ENCODE results near the gene FOXO1.
A peak's percentile ranks its signal among the peaks of the same experiment; 100 is the strongest.

The FOXO1 gene

GRCh38 chr13:40580566-40581276, 85.7 kb downstream of the FOXO1 start:
- Histone ChIP-seq H4K8ac (ENCODE audit: low read depth, low read length) (no peak overlapping the region), H2AK5ac (ENCODE audit: low read length) (no peak overlapping the region), H3K27me3 (ENCODE audit: insufficient read depth, low read length) (no peaks in the 10 kb centered on the region), H3K14ac (ENCODE audit: low read length) (no peak overlapping the region), H4K12ac (ENCODE audit: low read depth, low read length) (no peak overlapping the region), H2BK5ac (ENCODE audit: low read depth, low read length, poor library complexity) (no peak overlapping the region), H2BK12ac (ENCODE audit: low read length) (no peak overlapping the region), H3K4me2 (ENCODE audit: low read length) (no peak overlapping the region), H3K9me3 (ENCODE audit: insufficient read depth, low read depth, low read length) (no peaks in the 10 kb centered on the region), H3K79me1 (ENCODE audit: low read length) (peaks cover 4% of the 10 kb centered on the region), H3K4me3 (ENCODE audit: low read depth, low read length) (no peak overlapping the region), H3K36me3 (ENCODE audit: control insufficient read depth in 1 of 2, insufficient read depth in 2 of 2, low read length in 2 of 2) (peaks cover 0 to 1% of the 10 kb centered on the region in 2 experiments), H3K79me2 (ENCODE audit: control insufficient read depth, insufficient read depth, low read length, poor library complexity) (peaks cover 7% of the 10 kb centered on the region), H3K4me1 (ENCODE audit: control insufficient read depth in 1 of 2, insufficient read depth in 2 of 2, low read length in 2 of 2) (peaks cover 6 to 12% of the 10 kb centered on the region in 2 experiments), H3K9ac (ENCODE audit: low read length) (no peak overlapping the region), H2BK120ac (ENCODE audit: insufficient read depth, low read length, poor library complexity) (no peak overlapping the region), H3K18ac (ENCODE audit: low read length) (no peak overlapping the region), H3K23ac (ENCODE audit: low read length) (no peak overlapping the region), H2AFZ (ENCODE audit: insufficient read depth, low read length, poor library complexity) (no peak overlapping the region), H4K91ac (ENCODE audit: low read depth, low read length) (no peak overlapping the region), H3K4ac (ENCODE audit: low read depth, low read length) (peak overlapping the region; percentile 76), H3K27ac (ENCODE audit: low read depth, low read length) (no peak overlapping the region)
- WGBS (ENCODE audit: extremely low coverage, insufficient coverage, insufficient read length): no CpG with 5 or more reads among the region's 7 CpGs
- no peak for DNase-seq

GRCh38 chr13:40579535-40579934, 86.9 kb downstream of the FOXO1 start:
- no peak overlapping the region for H3K18ac ChIP-seq (ENCODE audit: low read length)
- no CpG with 5 or more reads among the region's 2 CpGs for WGBS (ENCODE audit: extremely low coverage, insufficient coverage, insufficient read length)
- H2BK120ac ChIP-seq (ENCODE audit: insufficient read depth, low read length, poor library complexity): no peak overlapping the region
- no peak overlapping the region for H3K14ac ChIP-seq (ENCODE audit: low read length)
- no peak overlapping the region for H3K27ac ChIP-seq (ENCODE audit: low read depth, low read length)
- no peak overlapping the region for H4K91ac ChIP-seq (ENCODE audit: low read depth, low read length)
- H3K79me1 ChIP-seq (ENCODE audit: low read length): no peaks in the 10 kb centered on the region
- H3K23ac ChIP-seq (ENCODE audit: low read length): no peak overlapping the region
- H4K12ac ChIP-seq (ENCODE audit: low read depth, low read length): no peak overlapping the region
- no peaks in the 10 kb centered on the region for H3K9me3 ChIP-seq (ENCODE audit: insufficient read depth, low read depth, low read length)
- H3K9ac ChIP-seq (ENCODE audit: low read length): no peak overlapping the region
- no peak overlapping the region for H3K4me3 ChIP-seq (ENCODE audit: low read depth, low read length)
- H2BK12ac ChIP-seq (ENCODE audit: low read length): no peak overlapping the region
- H4K8ac ChIP-seq (ENCODE audit: low read depth, low read length): no peak overlapping the region
- H3K27me3 ChIP-seq (ENCODE audit: insufficient read depth, low read length): no peaks in the 10 kb centered on the region
- H3K4me2 ChIP-seq (ENCODE audit: low read length): no peak overlapping the region
- peaks cover 0 to 1% of the 10 kb centered on the region in 2 experiments for H3K36me3 ChIP-seq (ENCODE audit: control insufficient read depth in 1 of 2, insufficient read depth in 2 of 2, low read length in 2 of 2)
- H3K4me1 ChIP-seq (ENCODE audit: control insufficient read depth in 1 of 2, insufficient read depth in 2 of 2, low read length in 2 of 2): peaks cover 6 to 8% of the 10 kb centered on the region in 2 experiments
- no peak overlapping the region for H2AK5ac ChIP-seq (ENCODE audit: low read length)
- no peak for DNase-seq
- H3K4ac ChIP-seq (ENCODE audit: low read depth, low read length): no peak overlapping the region
- no peak overlapping the region for H2BK5ac ChIP-seq (ENCODE audit: low read depth, low read length, poor library complexity)
- no peak overlapping the region for H2AFZ ChIP-seq (ENCODE audit: insufficient read depth, low read length, poor library complexity)
- H3K79me2 ChIP-seq (ENCODE audit: control insufficient read depth, insufficient read depth, low read length, poor library complexity): peaks cover 11% of the 10 kb centered on the region

- H3K4me1 ChIP-seq (ENCODE audit: control insufficient read depth in 1 of 2, insufficient read depth in 2 of 2, low read length in 2 of 2): peaks cover 6 to 9% of the 10 kb centered on the region in 2 experiments
- no peak overlapping the region for H2AK5ac ChIP-seq (ENCODE audit: low read length)
- no peak overlapping the region for H3K27ac ChIP-seq (ENCODE audit: low read depth, low read length)
- no peak overlapping the region for H2BK120ac ChIP-seq (ENCODE audit: insufficient read depth, low read length, poor library complexity)
- no peak overlapping the region for H4K91ac ChIP-seq (ENCODE audit: low read depth, low read length)
- no peak overlapping the region for H2BK12ac ChIP-seq (ENCODE audit: low read length)
- no peak overlapping the region for H2AFZ ChIP-seq (ENCODE audit: insufficient read depth, low read length, poor library complexity)
- H3K9ac ChIP-seq (ENCODE audit: low read length): no peak overlapping the region
- H3K14ac ChIP-seq (ENCODE audit: low read length): no peak overlapping the region
- no peak overlapping the region for H3K4me3 ChIP-seq (ENCODE audit: low read depth, low read length)
- no peak overlapping the region for H4K12ac ChIP-seq (ENCODE audit: low read depth, low read length)
- H3K18ac ChIP-seq (ENCODE audit: low read length): no peak overlapping the region
- no peaks in the 10 kb centered on the region for H3K79me1 ChIP-seq (ENCODE audit: low read length)
- H3K23ac ChIP-seq (ENCODE audit: low read length): no peak overlapping the region
- H3K79me2 ChIP-seq (ENCODE audit: control insufficient read depth, insufficient read depth, low read length, poor library complexity): peaks cover 14% of the 10 kb centered on the region
- H3K4ac ChIP-seq (ENCODE audit: low read depth, low read length): peak overlapping the region; percentile 86
- no peaks in the 10 kb centered on the region for H3K9me3 ChIP-seq (ENCODE audit: insufficient read depth, low read depth, low read length)
- peak in 1 of 2 donors; percentile 43 for DNase-seq
- H2BK5ac ChIP-seq (ENCODE audit: low read depth, low read length, poor library complexity): no peak overlapping the region
- H4K8ac ChIP-seq (ENCODE audit: low read depth, low read length): no peak overlapping the region
- no peaks in the 10 kb centered on the region for H3K27me3 ChIP-seq (ENCODE audit: insufficient read depth, low read length)
- no peak overlapping the region for H3K4me2 ChIP-seq (ENCODE audit: low read length)
- H3K36me3 ChIP-seq (ENCODE audit: control insufficient read depth in 1 of 2, insufficient read depth in 2 of 2, low read length in 2 of 2): peaks cover 0 to 1% of the 10 kb centered on the region in 2 experiments
- WGBS (ENCODE audit: extremely low coverage, insufficient coverage, insufficient read length): no CpG with 5 or more reads among the region's 3 CpGs
These were observed 88.4 kb downstream of the FOXO1 start for GRCh38 chr13:40578055-40578454.

GRCh38 chr13:40576369-40576768, 90.1 kb downstream of the FOXO1 start:
- no CpG with 5 or more reads among the region's 4 CpGs for WGBS (ENCODE audit: extremely low coverage, insufficient coverage, insufficient read length)
- Histone ChIP-seq H2BK120ac (ENCODE audit: insufficient read depth, low read length, poor library complexity) (no peak overlapping the region), H2AFZ (ENCODE audit: insufficient read depth, low read length, poor library complexity) (no peak overlapping the region)

More at GRCh38 chr13:40576369-40576768, 90.1 kb downstream of the FOXO1 start:
- Histone ChIP-seq H3K4ac (ENCODE audit: low read depth, low read length) (peak overlapping the region; percentile 54), H3K4me2 (ENCODE audit: low read length) (no peak overlapping the region), H4K8ac (ENCODE audit: low read depth, low read length) (no peak overlapping the region), H3K79me2 (ENCODE audit: control insufficient read depth, insufficient read depth, low read length, poor library complexity) (peaks cover 18% of the 10 kb centered on the region), H3K27me3 (ENCODE audit: insufficient read depth, low read length) (no peaks in the 10 kb centered on the region), H3K4me1 (ENCODE audit: control insufficient read depth in 1 of 2, insufficient read depth in 2 of 2, low read length in 2 of 2) (peaks cover 7 to 10% of the 10 kb centered on the region in 2 experiments), H3K4me3 (ENCODE audit: low read depth, low read length) (no peak overlapping the region), H3K9ac (ENCODE audit: low read length) (no peak overlapping the region), H3K79me1 (ENCODE audit: low read length) (no peaks in the 10 kb centered on the region), H3K27ac (ENCODE audit: low read depth, low read length) (no peak overlapping the region), H4K12ac (ENCODE audit: low read depth, low read length) (no peak overlapping the region), H2BK12ac (ENCODE audit: low read length) (no peak overlapping the region), H3K14ac (ENCODE audit: low read length) (no peak overlapping the region), H3K18ac (ENCODE audit: low read length) (no peak overlapping the region), H3K36me3 (ENCODE audit: control insufficient read depth in 1 of 2, insufficient read depth in 2 of 2, low read length in 2 of 2) (peaks cover 0 to 1% of the 10 kb centered on the region in 2 experiments), H3K9me3 (ENCODE audit: insufficient read depth, low read depth, low read length) (no peaks in the 10 kb centered on the region), H2BK5ac (ENCODE audit: low read depth, low read length, poor library complexity) (no peak overlapping the region), H3K23ac (ENCODE audit: low read length) (no peak overlapping the region), H2AK5ac (ENCODE audit: low read length) (no peak overlapping the region), H4K91ac (ENCODE audit: low read depth, low read length) (no peak overlapping the region)
- DNase-seq: no peak
